IMR-90 (cell line): Measurements from ENCODE around the gene TAF10. TPM values are rescaled to one million over a fixed set of nuclear protein-coding genes. Genes with fewer than 3 reads are reported as not detected.

Experiments
- ATAC-seq: fragments of 200-7000 bp; cut with Tn5 transposase; 2 replicates; pipeline ENCODE4 v1.9.1; 2020; ENCODE audit warnings: low read depth, mild to moderate bottlenecking, moderate library complexity
- BruUV-seq: library from RNA; stranded (reverse); fragments of 400-500 nt; replicated peaks from 2 replicates; lab custom pipeline; 2021; lab: Mats Ljungman, UMichigan
- CTCF ChIA-PET: fragments of 300-600 bp; formaldehyde crosslinking; extraction: SDS; loops from one replicate; lab custom pipeline; 2021; ENCODE audit warnings: antibody characterized with exemption; lab: Yijun Ruan, JAX
- POLR2A ChIA-PET: fragments of 300-600 bp; sonication (Branson Sonifier 250); formaldehyde crosslinking; loops from one replicate; lab custom pipeline; 2022; ENCODE audit warnings: antibody characterized with exemption; ENCODE audit not compliant: unreplicated experiment; lab: Charles Lee
- DNase-seq: peaks from one replicate; pipeline ENCODE4 v3.0.0; 2013
- H2AFZ ChIP-seq: replicated peaks from 2 replicates; pipeline ENCODE3; 2013; ENCODE audit warnings: low read length, mild to moderate bottlenecking; ENCODE audit not compliant: poor library complexity
- H2AK5ac ChIP-seq: 2 replicates; pipeline ENCODE4 v1.6.1; 2013; ENCODE audit warnings: low read depth, low read length, inconsistent platforms
- H2AK9ac ChIP-seq: replicated peaks from 2 replicates; pipeline ENCODE3; 2013; ENCODE audit warnings: mild to moderate bottlenecking, low read depth, low read length, moderate library complexity; ENCODE audit not compliant: poor library complexity
- H2BK120ac ChIP-seq: 2 replicates; pipeline ENCODE4 v1.6.1; 2013; ENCODE audit warnings: low read depth, low read length, inconsistent platforms
- H2BK15ac ChIP-seq: 3 replicates; pipeline ENCODE4 v1.6.1; 2013; ENCODE audit warnings: low read depth, low read length, inconsistent platforms
- H2BK20ac ChIP-seq: 2 replicates; pipeline ENCODE4 v1.6.1; 2013; ENCODE audit warnings: low read depth, mild to moderate bottlenecking, inconsistent platforms, low read length, moderate library complexity
- H2BK5ac ChIP-seq: 2 replicates; pipeline ENCODE4 v1.6.1; 2013; ENCODE audit warnings: mild to moderate bottlenecking, low read depth, low read length, inconsistent platforms; ENCODE audit not compliant: poor library complexity, severe bottlenecking
- H3K14ac ChIP-seq: replicated peaks from 2 replicates; pipeline ENCODE4 v1.6.1; 2013; ENCODE audit warnings: low read depth, low read length, inconsistent platforms
- H3K18ac ChIP-seq: 2 replicates; pipeline ENCODE4 v1.6.1; 2013; ENCODE audit warnings: low read depth, low read length, control low read depth
- H3K23ac ChIP-seq: 2 replicates; pipeline ENCODE4 v1.6.1; 2013; ENCODE audit warnings: low read depth, low read length, inconsistent platforms
- H3K27ac ChIP-seq: 2 replicates; pipeline ENCODE4 v1.5.1; 2013; ENCODE audit warnings: mild to moderate bottlenecking, control low read depth, low read length; ENCODE audit not compliant: insufficient read depth
- H3K27me3 ChIP-seq: 2 replicates; pipeline ENCODE4 v1.6.1; 2013; ENCODE audit warnings: low read length; ENCODE audit not compliant: control insufficient read depth, insufficient read depth
- H3K36me3 ChIP-seq: 2 replicates; pipeline ENCODE4 v1.6.1; 2013; ENCODE audit warnings: low read length, mixed read lengths; ENCODE audit not compliant: control insufficient read depth, insufficient read depth
- H3K4ac ChIP-seq: 2 replicates; pipeline ENCODE4 v1.6.1; 2013; ENCODE audit warnings: low read depth, low read length, inconsistent platforms
- H3K4me1 ChIP-seq: 2 replicates; pipeline ENCODE4 v1.6.1; 2013; ENCODE audit warnings: low read length, mixed read lengths; ENCODE audit not compliant: control insufficient read depth, insufficient read depth
- H3K4me2 ChIP-seq: 2 replicates; pipeline ENCODE4 v1.6.1; 2013; ENCODE audit warnings: low read depth, mild to moderate bottlenecking, control low read depth, low read length, moderate library complexity
- H3K4me3 ChIP-seq: 2 replicates; pipeline ENCODE4 v1.5.1; 2013; ENCODE audit warnings: low read depth, mild to moderate bottlenecking, control low read depth, low read length, moderate library complexity; ENCODE audit not compliant: insufficient read depth
- H3K56ac ChIP-seq: 2 replicates; pipeline ENCODE4 v1.6.1; 2013; ENCODE audit warnings: low read length, inconsistent platforms; ENCODE audit not compliant: insufficient read depth; ENCODE audit errors: extremely low read depth
- H3K79me1 ChIP-seq, 2 experiments: 2 replicates each; pipeline ENCODE4 v1.6.1; 2013; ENCODE audit warnings: low read length in 2 of 2, inconsistent platforms in 1 of 2, low read depth in 1 of 2
- H3K9ac ChIP-seq: 2 replicates; pipeline ENCODE4 v1.6.1; 2013; ENCODE audit warnings: low read depth, low read length, control low read depth
- H3K9me1 ChIP-seq: 2 replicates; pipeline ENCODE4 v1.6.1; 2013; ENCODE audit warnings: low read length, inconsistent platforms; ENCODE audit not compliant: insufficient read depth
- H3K9me3 ChIP-seq: 2 replicates; pipeline ENCODE4 v1.6.1; 2013; ENCODE audit warnings: low read length; ENCODE audit not compliant: control insufficient read depth, insufficient read depth
- H4K20me1 ChIP-seq: 2 replicates; pipeline ENCODE4 v1.6.1; 2013; ENCODE audit warnings: low read length, inconsistent platforms; ENCODE audit not compliant: insufficient read depth
- H4K5ac ChIP-seq: 2 replicates; pipeline ENCODE4 v1.6.1; 2013; ENCODE audit warnings: mild to moderate bottlenecking, low read depth, low read length, control low read depth
- H4K8ac ChIP-seq, 2 experiments: 2 replicates each; pipeline ENCODE4 v1.6.1; 2013; ENCODE audit warnings: low read depth in 2 of 2, low read length in 2 of 2, control low read depth in 1 of 2, inconsistent platforms in 1 of 2
- H4K91ac ChIP-seq: 2 replicates; pipeline ENCODE4 v1.6.1; 2013; ENCODE audit warnings: low read depth, low read length, inconsistent platforms; ENCODE audit not compliant: insufficient read depth
- CHD1 ChIP-seq: IDR thresholded peaks from 2 replicates; pipeline ENCODE4 v1.6.1; 2012; ENCODE audit warnings: low read depth, low read length, improper control_type of control experiment
- MAZ ChIP-seq: IDR thresholded peaks from 2 replicates; pipeline ENCODE4 v1.6.1; 2012; ENCODE audit warnings: low read depth, mild to moderate bottlenecking, low read length, improper control_type of control experiment, moderate library complexity, borderline replicate concordance
- WGBS, 2 experiments: methylation state at CpG; one replicate each; pipeline versions ENCODE4 v1.1.5 to v1.1.7; 2013; ENCODE audit warnings: missing lambda C conversion rate in 2 of 2; ENCODE audit not compliant: insufficient read length in 1 of 2; ENCODE audit errors: extremely low coverage in 2 of 2; 5-methylcytosine and 5-hydroxymethylcytosine counted together
- dilution Hi-C: fragments of 300-500 bp; cut with HindIII; formaldehyde crosslinking; loops from one replicate; pipeline ENCODE4 v1.14.3; 2018; ENCODE audit warnings: low sequenced_read_pairs; ENCODE audit not compliant: unreplicated experiment
- in situ Hi-C: fragments of 300-500 bp; cut with MboI; formaldehyde crosslinking; loops from 3 replicates; pipeline ENCODE4 v1.14.3; 2019; ENCODE audit warnings: low sequenced_read_pairs, inconsistent platforms, mixed read lengths
- intact Hi-C: fragments of 100-400 bp; cut with micrococcal nuclease; formaldehyde crosslinking; loops from 2 replicates; pipeline ENCODE4 v1.10.0; 2022
- polyA plus RNA-seq, 3 experiments: library from polyadenylated mRNA; depleted of rRNA; stranded (reverse); fragments of >200 nt; gene quantifications; 2 replicates each; pipeline ENCODE4 v1.2.3, GENCODE V29; 2012; ENCODE audit warnings: low replicate concordance in 1 of 3
- total RNA-seq: library from RNA; depleted of rRNA; stranded (reverse); fragments of >200 nt; gene quantifications from 2 replicates; pipeline ENCODE4 v1.2.3, GENCODE V29; 2012

TAF10 gene
- total and polyA plus RNA-seq, 2 of the 4 experiments (the other 2 are of a cell fraction) = 18.6 to 132 TPM

GRCh38 chr11:6655790-6656583 is 44.0 kb upstream of the TAF10 start, which contains the start of gene DCHS1:
Gene DCHS1 (minus strand): TSS chr11:6655809. CDS start chr11:6641613, 14,196 bp downstream.
- peak within 1 kb of the TSS; percentile 30; the same call in 1 of the 3 replicates for H2BK15ac ChIP-seq
- H3K9me1 ChIP-seq = peaks cover 18% of the 10 kb centered on the region
- peak within 1 kb of the TSS; percentile 99 for H3K18ac ChIP-seq
- peak; percentile 59 for ATAC-seq
- CTCF ChIA-PET = no interaction called here
- H3K4me3 ChIP-seq = peak within 1 kb of the TSS; percentile 98
- peak within 1 kb of the TSS; percentile 85 for H2AK5ac ChIP-seq
- H3K9ac ChIP-seq = peak within 1 kb of the TSS; percentile 99
- peaks cover 3 to 17% of the 10 kb centered on the region in 2 experiments; a peak in 2 of 4 replicates for H3K79me1 ChIP-seq
- 8 to 100% methylated on average over 2 to 11 of the region's 56 CpGs for WGBS, 2 experiments
- H3K4ac ChIP-seq = peak within 1 kb of the TSS; percentile 85
- peak within 1 kb of the TSS; percentile 83 for H2BK120ac ChIP-seq
- peak; percentile 7; the same call in 1 of the 2 replicates for TF ChIP-seq MAZ
- no peak for TF ChIP-seq CHD1
- H4K5ac ChIP-seq = peak within 1 kb of the TSS; percentile 98
- intact Hi-C loops (no loop called here), dilution Hi-C loops (no loop called here), in situ Hi-C loops (no loop called here)
- peak within 1 kb of the TSS; percentile 91 for H3K14ac ChIP-seq
- no peak within 1 kb of the TSS for H3K56ac ChIP-seq
- POLR2A ChIA-PET = interaction anchor here (0.9 kb wide), 1 partner anchor 336 kb away, joined by 5 read pairs; no protein-coding TSS in a partner anchor
- H4K91ac ChIP-seq = peak within 1 kb of the TSS; percentile 79
- H3K23ac ChIP-seq = peak within 1 kb of the TSS; percentile 77
- BruUV-seq = no TSS peak
- no peaks in the 10 kb centered on the region for H3K36me3 ChIP-seq
- H2AK9ac ChIP-seq = peak within 1 kb of the TSS; percentile 84
- peak within 1 kb of the TSS; percentile 50 to 78; a peak in 3 of 4 replicates for H4K8ac ChIP-seq
- H3K27me3 ChIP-seq = peaks cover 16% of the 10 kb centered on the region
- H3K4me2 ChIP-seq = peak within 1 kb of the TSS; percentile 98
- peak within 1 kb of the TSS; percentile 86 for H2AFZ ChIP-seq
- no peak for DNase-seq
- H2BK20ac ChIP-seq = peak within 1 kb of the TSS; percentile 5; the same call in 1 of the 2 replicates
- peaks cover 5% of the 10 kb centered on the region for H3K4me1 ChIP-seq
- H3K9me3 ChIP-seq = no peaks in the 10 kb centered on the region
- H2BK5ac ChIP-seq = no peak within 1 kb of the TSS
- H4K20me1 ChIP-seq = 0 out of 2 replicates have a peak, but pooled peaks cover 3% of the 10 kb centered on the region
- peak within 1 kb of the TSS; percentile 64 for H3K27ac ChIP-seq
